OCI-LY7 (cell line): ENCODE data around the gene USP48.

Source experiments
- EZH2phosphoT487 ChIP-seq: fragments of 200-600 bp; sonication (generic); IDR thresholded peaks from 2 replicates; pipeline ENCODE4 v1.6.1; 2018; ENCODE audit warnings: low read depth, borderline replicate concordance, mild to moderate bottlenecking, mixed run types, antibody characterized with exemption, low read length, moderate library complexity, mixed read lengths
- TF ChIP-seq, protein P1 (sequence below): fragments of 200-600 bp; sonication (generic); conservative IDR thresholded peaks from 2 replicates; pipeline ENCODE4 v1.5.1; 2014; ENCODE audit warnings: mild to moderate bottlenecking, antibody characterized with exemption, low read length, moderate library complexity, mixed read lengths

DNA sequence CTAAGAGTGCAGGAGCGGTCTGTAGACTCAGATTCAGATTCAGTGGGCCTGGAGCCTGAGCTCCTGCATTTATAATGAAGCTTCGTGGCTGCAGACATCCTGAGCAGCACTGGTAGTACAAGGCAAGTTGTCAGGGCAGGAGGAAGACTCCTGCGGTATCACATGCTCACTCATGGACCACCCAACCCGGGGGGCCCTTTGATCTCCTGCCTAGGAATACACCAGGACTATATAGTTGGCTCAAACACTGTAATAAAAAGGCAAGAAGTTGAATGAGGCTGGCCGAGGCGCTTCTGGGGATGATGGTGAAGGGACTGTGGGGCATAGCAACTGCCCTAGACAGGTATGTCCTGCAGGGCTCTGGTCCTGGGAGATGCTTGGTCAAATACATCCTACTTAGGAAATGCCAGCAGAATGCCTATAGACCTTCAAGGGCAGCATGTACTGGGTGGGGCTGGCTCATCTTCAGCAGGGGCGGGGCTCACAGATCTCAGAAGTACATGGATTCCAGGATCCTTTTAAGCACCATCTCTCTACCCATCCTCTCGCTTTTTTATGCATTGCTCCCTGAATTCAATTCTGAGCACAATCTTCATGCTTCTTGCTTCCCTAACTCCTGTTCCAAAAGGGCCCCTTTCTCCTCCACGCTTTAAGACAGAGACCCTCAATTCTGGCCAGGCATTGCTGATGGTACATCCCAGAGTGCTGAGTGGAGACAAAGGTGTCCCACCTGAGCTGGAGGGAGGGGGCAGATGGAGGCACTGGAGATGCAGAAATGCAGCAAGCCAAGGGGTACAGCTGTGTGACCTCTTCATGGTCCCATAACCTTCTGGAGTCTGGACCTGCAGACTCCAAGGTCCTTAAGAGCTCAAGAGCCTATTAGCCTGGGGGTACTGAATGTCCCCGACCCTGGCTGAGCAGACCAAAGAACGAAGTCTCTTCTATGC lies 111.7 kb downstream of the USP48 start:
- TF ChIP-seq EZH2phosphoT487 = no peak
- TF ChIP-seq, protein P1, sequence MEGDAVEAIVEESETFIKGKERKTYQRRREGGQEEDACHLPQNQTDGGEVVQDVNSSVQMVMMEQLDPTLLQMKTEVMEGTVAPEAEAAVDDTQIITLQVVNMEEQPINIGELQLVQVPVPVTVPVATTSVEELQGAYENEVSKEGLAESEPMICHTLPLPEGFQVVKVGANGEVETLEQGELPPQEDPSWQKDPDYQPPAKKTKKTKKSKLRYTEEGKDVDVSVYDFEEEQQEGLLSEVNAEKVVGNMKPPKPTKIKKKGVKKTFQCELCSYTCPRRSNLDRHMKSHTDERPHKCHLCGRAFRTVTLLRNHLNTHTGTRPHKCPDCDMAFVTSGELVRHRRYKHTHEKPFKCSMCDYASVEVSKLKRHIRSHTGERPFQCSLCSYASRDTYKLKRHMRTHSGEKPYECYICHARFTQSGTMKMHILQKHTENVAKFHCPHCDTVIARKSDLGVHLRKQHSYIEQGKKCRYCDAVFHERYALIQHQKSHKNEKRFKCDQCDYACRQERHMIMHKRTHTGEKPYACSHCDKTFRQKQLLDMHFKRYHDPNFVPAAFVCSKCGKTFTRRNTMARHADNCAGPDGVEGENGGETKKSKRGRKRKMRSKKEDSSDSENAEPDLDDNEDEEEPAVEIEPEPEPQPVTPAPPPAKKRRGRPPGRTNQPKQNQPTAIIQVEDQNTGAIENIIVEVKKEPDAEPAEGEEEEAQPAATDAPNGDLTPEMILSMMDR = no peak
